ENCODE data around the gene GTF2F2.

DNA sequence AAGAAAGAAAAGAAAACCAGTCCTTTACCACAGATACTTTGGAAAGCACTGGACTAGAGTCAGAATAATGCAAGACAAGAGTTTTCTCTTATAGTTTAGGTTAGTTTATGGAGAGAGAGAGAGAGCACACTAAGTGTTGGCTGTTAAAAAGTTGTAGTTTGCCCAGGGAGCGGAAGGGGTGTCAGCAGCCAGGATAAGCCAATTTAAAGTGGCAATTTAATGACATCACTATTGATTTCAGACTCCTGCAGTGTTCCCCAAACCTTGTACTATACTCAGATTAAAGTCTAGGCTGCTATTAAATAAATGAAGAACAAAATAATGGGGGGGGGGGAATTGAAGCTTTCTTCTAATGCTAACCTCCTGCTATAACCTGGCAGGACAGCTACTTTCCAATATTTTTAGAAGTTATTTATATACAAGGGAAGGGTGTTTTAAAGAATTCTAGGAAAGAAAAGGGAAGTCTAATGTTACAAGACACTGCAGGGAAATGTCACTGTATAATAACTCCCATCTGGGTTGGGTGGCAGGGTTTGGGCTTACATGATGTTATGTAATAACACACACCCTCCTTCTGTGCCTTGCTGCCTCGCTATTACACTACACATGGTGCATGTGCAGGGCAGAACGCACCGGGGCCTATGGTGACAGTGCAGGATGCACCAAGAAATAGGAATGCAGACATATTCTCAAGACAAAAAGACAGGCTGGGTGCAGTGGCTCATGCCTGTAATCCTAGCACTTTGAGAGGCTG lies 200.7 kb downstream of the GTF2F2 start:
- TF ChIP-seq EZH2 (IDR thresholded peaks at IDR 0.05; ENCODE audit: low read depth, unreplicated experiment) (no peak), EZH2phosphoT487 (IDR thresholded peaks at IDR 0.05; ENCODE audit: unreplicated experiment) (no peak), STAT1 (IDR thresholded peaks at IDR 0.05; ENCODE audit: unreplicated experiment) (no peak), ZNF331 (CRISPR knock-in tag; IDR thresholded peaks at IDR 0.05; ENCODE audit: low read depth) (no peak), JUNB (IDR thresholded peaks at IDR 0.05; ENCODE audit: unreplicated experiment) (no peak), POLR2AphosphoS5 (IDR thresholded peaks at IDR 0.05; ENCODE audit: low read depth) (no peak)
- TF ChIP-seq, protein P1, sequence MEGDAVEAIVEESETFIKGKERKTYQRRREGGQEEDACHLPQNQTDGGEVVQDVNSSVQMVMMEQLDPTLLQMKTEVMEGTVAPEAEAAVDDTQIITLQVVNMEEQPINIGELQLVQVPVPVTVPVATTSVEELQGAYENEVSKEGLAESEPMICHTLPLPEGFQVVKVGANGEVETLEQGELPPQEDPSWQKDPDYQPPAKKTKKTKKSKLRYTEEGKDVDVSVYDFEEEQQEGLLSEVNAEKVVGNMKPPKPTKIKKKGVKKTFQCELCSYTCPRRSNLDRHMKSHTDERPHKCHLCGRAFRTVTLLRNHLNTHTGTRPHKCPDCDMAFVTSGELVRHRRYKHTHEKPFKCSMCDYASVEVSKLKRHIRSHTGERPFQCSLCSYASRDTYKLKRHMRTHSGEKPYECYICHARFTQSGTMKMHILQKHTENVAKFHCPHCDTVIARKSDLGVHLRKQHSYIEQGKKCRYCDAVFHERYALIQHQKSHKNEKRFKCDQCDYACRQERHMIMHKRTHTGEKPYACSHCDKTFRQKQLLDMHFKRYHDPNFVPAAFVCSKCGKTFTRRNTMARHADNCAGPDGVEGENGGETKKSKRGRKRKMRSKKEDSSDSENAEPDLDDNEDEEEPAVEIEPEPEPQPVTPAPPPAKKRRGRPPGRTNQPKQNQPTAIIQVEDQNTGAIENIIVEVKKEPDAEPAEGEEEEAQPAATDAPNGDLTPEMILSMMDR (conservative IDR thresholded peaks at IDR 0.05; ENCODE audit: low read depth in 2 of 2): no peak
- TF ChIP-seq, protein P2, sequence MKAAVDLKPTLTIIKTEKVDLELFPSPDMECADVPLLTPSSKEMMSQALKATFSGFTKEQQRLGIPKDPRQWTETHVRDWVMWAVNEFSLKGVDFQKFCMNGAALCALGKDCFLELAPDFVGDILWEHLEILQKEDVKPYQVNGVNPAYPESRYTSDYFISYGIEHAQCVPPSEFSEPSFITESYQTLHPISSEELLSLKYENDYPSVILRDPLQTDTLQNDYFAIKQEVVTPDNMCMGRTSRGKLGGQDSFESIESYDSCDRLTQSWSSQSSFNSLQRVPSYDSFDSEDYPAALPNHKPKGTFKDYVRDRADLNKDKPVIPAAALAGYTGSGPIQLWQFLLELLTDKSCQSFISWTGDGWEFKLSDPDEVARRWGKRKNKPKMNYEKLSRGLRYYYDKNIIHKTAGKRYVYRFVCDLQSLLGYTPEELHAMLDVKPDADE (IDR thresholded peaks at IDR 0.05): no peak

All from GM23338 (cell line).